A673 (cell line): Measurements from ENCODE around the gene VPS50.

Experiments
- EZH2 ChIP-seq: fragments of 200-600 bp; sonication (generic); IDR thresholded peaks from 2 replicates; pipeline ENCODE4 v1.6.1; 2017; ENCODE audit warnings: borderline replicate concordance, low read depth, mild to moderate bottlenecking, mixed read lengths, antibody characterized with exemption, low read length; ENCODE audit not compliant: poor library complexity, severe bottlenecking
- TF ChIP-seq, protein P1 (sequence below): fragments of 300-800, 200-600 bp; sonication (generic); conservative IDR thresholded peaks from 2 replicates; pipeline ENCODE4 v1.5.1; 2017; ENCODE audit warnings: low read depth, mild to moderate bottlenecking, antibody characterized with exemption, low read length, moderate library complexity, mixed read lengths

GRCh38 chr7:93361853-93362252 is 129.7 kb downstream of the VPS50 start:
- TF ChIP-seq, protein P1, sequence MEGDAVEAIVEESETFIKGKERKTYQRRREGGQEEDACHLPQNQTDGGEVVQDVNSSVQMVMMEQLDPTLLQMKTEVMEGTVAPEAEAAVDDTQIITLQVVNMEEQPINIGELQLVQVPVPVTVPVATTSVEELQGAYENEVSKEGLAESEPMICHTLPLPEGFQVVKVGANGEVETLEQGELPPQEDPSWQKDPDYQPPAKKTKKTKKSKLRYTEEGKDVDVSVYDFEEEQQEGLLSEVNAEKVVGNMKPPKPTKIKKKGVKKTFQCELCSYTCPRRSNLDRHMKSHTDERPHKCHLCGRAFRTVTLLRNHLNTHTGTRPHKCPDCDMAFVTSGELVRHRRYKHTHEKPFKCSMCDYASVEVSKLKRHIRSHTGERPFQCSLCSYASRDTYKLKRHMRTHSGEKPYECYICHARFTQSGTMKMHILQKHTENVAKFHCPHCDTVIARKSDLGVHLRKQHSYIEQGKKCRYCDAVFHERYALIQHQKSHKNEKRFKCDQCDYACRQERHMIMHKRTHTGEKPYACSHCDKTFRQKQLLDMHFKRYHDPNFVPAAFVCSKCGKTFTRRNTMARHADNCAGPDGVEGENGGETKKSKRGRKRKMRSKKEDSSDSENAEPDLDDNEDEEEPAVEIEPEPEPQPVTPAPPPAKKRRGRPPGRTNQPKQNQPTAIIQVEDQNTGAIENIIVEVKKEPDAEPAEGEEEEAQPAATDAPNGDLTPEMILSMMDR = no peak
- TF ChIP-seq EZH2 = no peak
